WTC11 (cell line): ENCODE measurements around the gene ZCCHC7. TPM values are rescaled to one million over a fixed set of nuclear protein-coding genes. Genes with fewer than 3 reads are reported as not detected.
"Not testable (repeated sequence)": the region's sequence is repeated elsewhere in the genome, so short reads cannot be mapped to it uniquely, and the experiment has no call there.

Experiments
- ATAC-seq: fragments of 200-7000 bp; cut with Tn5 transposase; 2 replicates; pipeline ENCODE4 v1.10.0; 2021; ENCODE audit warnings: mild to moderate bottlenecking, moderate library complexity
- CTCF ChIA-PET: fragments of 300-600 bp; sonication (Branson Sonifier 250); formaldehyde crosslinking; loops from one replicate; lab custom pipeline; 2021; ENCODE audit warnings: antibody characterized with exemption; lab: Charles Lee
- POLR2A ChIA-PET: fragments of 350-600 bp; sonication (Branson Sonifier 250); formaldehyde crosslinking; loops from one replicate; lab custom pipeline; 2021; ENCODE audit warnings: antibody characterized with exemption; lab: Charles Lee
- DNase-seq: peaks from one replicate; pipeline ENCODE4 v3.0.0; 2021; ENCODE audit warnings: low spot score
- H3K27ac Mint-ChIP-seq: 2 replicates; pipeline ENCODE4 v1.8.0; 2021; ENCODE audit warnings: mixed read lengths
- H3K27me3 Mint-ChIP-seq: 2 replicates; pipeline ENCODE4 v1.8.0; 2021; ENCODE audit warnings: low read depth, mild to moderate bottlenecking, moderate library complexity, mixed read lengths
- H3K36me3 Mint-ChIP-seq: 2 replicates; pipeline ENCODE4 v1.8.0; 2021; ENCODE audit warnings: mixed read lengths
- H3K4me1 Mint-ChIP-seq: 2 replicates; pipeline ENCODE4 v1.8.0; 2022; ENCODE audit warnings: mixed read lengths
- H3K4me3 Mint-ChIP-seq: 2 replicates; pipeline ENCODE4 v1.8.0; 2021; ENCODE audit warnings: mild to moderate bottlenecking, moderate library complexity, mixed read lengths
- H3K9me3 Mint-ChIP-seq: 2 replicates; pipeline ENCODE4 v1.8.0; 2021; ENCODE audit warnings: mixed read lengths
- CREB1 ChIP-seq: sonication (generic); formaldehyde crosslinking; IDR thresholded peaks from 2 replicates; pipeline ENCODE4 v1.8.0; 2023; ENCODE audit warnings: mild to moderate bottlenecking, missing genetic modification reagents
- E2F5 ChIP-seq: sonication (generic); formaldehyde crosslinking; IDR thresholded peaks from 2 replicates; pipeline ENCODE4 v1.8.1; 2022; ENCODE audit warnings: mild to moderate bottlenecking, moderate library complexity, missing genetic modification reagents
- ETV6 ChIP-seq: sonication (generic); formaldehyde crosslinking; IDR thresholded peaks from 2 replicates; pipeline ENCODE4 v1.8.1; 2022; ENCODE audit warnings: mild to moderate bottlenecking, missing genetic modification reagents
- GABPB1 ChIP-seq: sonication (generic); formaldehyde crosslinking; IDR thresholded peaks from 2 replicates; pipeline ENCODE4 v1.8.1; 2023; ENCODE audit warnings: mild to moderate bottlenecking, missing genetic modification reagents
- GRHL2 ChIP-seq: fragments of 250-450 bp; sonication (Bioruptor Pico); IDR thresholded peaks from 2 replicates; pipeline ENCODE4 v1.8.0; 2022; ENCODE audit warnings: mild to moderate bottlenecking, moderate library complexity; ENCODE audit not compliant: insufficient replicate concordance, severe bottlenecking
- HMGA2 ChIP-seq: fragments of 250-450 bp; sonication (Bioruptor Pico); IDR thresholded peaks from 2 replicates; pipeline ENCODE4 v1.4.0; 2021; ENCODE audit warnings: mild to moderate bottlenecking, moderate library complexity
- NFYB ChIP-seq: sonication (generic); formaldehyde crosslinking; conservative IDR thresholded peaks from 2 replicates; pipeline ENCODE4 v1.8.0; 2022; ENCODE audit warnings: low read depth, missing genetic modification reagents
- SMAD4 ChIP-seq: sonication (generic); formaldehyde crosslinking; IDR thresholded peaks from 2 replicates; pipeline ENCODE4 v1.8.0; 2022; ENCODE audit warnings: mild to moderate bottlenecking, missing genetic modification reagents
- ZNF219 ChIP-seq: sonication (generic); formaldehyde crosslinking; IDR thresholded peaks from 2 replicates; pipeline ENCODE4 v1.8.0; 2023; ENCODE audit warnings: missing genetic modification reagents, mild to moderate bottlenecking, borderline replicate concordance
- total RNA-seq: library from RNA; stranded (reverse); gene quantifications from 3 replicates; pipeline ENCODE4 v1.2.3, GENCODE V29; 2021
- TF ChIP-seq, protein P1 (sequence below): sonication (generic); formaldehyde crosslinking; IDR thresholded peaks from 2 replicates; pipeline ENCODE4 v1.8.0; 2023; ENCODE audit warnings: missing genetic modification reagents, mild to moderate bottlenecking, borderline replicate concordance
- TF ChIP-seq, protein P2 (sequence below): sonication (generic); formaldehyde crosslinking; IDR thresholded peaks from 2 replicates; pipeline ENCODE4 v1.8.1; 2023; ENCODE audit warnings: mild to moderate bottlenecking, missing genetic modification reagents

The ZCCHC7 gene
- total RNA-seq, 1 experiment from 2014 or later = 30.1 TPM

GRCh38 chr9:37290366-37290939 is 170.1 kb downstream of the ZCCHC7 start (continued):
- TF ChIP-seq, protein P1, sequence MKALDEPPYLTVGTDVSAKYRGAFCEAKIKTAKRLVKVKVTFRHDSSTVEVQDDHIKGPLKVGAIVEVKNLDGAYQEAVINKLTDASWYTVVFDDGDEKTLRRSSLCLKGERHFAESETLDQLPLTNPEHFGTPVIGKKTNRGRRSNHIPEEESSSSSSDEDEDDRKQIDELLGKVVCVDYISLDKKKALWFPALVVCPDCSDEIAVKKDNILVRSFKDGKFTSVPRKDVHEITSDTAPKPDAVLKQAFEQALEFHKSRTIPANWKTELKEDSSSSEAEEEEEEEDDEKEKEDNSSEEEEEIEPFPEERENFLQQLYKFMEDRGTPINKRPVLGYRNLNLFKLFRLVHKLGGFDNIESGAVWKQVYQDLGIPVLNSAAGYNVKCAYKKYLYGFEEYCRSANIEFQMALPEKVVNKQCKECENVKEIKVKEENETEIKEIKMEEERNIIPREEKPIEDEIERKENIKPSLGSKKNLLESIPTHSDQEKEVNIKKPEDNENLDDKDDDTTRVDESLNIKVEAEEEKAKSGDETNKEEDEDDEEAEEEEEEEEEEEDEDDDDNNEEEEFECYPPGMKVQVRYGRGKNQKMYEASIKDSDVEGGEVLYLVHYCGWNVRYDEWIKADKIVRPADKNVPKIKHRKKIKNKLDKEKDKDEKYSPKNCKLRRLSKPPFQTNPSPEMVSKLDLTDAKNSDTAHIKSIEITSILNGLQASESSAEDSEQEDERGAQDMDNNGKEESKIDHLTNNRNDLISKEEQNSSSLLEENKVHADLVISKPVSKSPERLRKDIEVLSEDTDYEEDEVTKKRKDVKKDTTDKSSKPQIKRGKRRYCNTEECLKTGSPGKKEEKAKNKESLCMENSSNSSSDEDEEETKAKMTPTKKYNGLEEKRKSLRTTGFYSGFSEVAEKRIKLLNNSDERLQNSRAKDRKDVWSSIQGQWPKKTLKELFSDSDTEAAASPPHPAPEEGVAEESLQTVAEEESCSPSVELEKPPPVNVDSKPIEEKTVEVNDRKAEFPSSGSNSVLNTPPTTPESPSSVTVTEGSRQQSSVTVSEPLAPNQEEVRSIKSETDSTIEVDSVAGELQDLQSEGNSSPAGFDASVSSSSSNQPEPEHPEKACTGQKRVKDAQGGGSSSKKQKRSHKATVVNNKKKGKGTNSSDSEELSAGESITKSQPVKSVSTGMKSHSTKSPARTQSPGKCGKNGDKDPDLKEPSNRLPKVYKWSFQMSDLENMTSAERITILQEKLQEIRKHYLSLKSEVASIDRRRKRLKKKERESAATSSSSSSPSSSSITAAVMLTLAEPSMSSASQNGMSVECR (CRISPR knock-in tag) = no peak
- no peak for TF ChIP-seq SMAD4 (CRISPR knock-in tag)
- no peak for TF ChIP-seq NFYB (CRISPR knock-in tag)
- TF ChIP-seq, protein P2, sequence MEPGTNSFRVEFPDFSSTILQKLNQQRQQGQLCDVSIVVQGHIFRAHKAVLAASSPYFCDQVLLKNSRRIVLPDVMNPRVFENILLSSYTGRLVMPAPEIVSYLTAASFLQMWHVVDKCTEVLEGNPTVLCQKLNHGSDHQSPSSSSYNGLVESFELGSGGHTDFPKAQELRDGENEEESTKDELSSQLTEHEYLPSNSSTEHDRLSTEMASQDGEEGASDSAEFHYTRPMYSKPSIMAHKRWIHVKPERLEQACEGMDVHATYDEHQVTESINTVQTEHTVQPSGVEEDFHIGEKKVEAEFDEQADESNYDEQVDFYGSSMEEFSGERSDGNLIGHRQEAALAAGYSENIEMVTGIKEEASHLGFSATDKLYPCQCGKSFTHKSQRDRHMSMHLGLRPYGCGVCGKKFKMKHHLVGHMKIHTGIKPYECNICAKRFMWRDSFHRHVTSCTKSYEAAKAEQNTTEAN (CRISPR knock-in tag) = no peak

- H3K4me3 Mint-ChIP-seq = no peak overlapping the region
- peaks cover 18% of the 10 kb centered on the region for H3K4me1 Mint-ChIP-seq
- TF ChIP-seq GABPB1 (CRISPR knock-in tag) = 0 out of 2 replicates have a peak, but pooled peaks have one; percentile 29
- TF ChIP-seq ZNF219 (CRISPR knock-in tag) = no peak
- H3K27ac Mint-ChIP-seq = no peak overlapping the region
- ChIA-PET CTCF (no interaction called here), POLR2A (no interaction called here)
- no peaks in the 10 kb centered on the region for H3K36me3 Mint-ChIP-seq
- H3K27me3 Mint-ChIP-seq = no peaks in the 10 kb centered on the region
- DNase-seq (no peak), ATAC-seq (no peak)
- no peaks in the 10 kb centered on the region for H3K9me3 Mint-ChIP-seq
Measured at GRCh38 chr9:37290940-37291485, 170.6 kb downstream of the ZCCHC7 start.

GRCh38 chr9:37291612-37292238 is 171.4 kb downstream of the ZCCHC7 start:
- H3K9me3 Mint-ChIP-seq, H3K4me3 Mint-ChIP-seq, H3K27me3 Mint-ChIP-seq, H3K27ac Mint-ChIP-seq, DNase-seq, POLR2A ChIA-PET, CTCF ChIA-PET, H3K36me3 Mint-ChIP-seq, ATAC-seq: not testable (repeated sequence)
- peaks cover 18% of the 10 kb centered on the region for H3K4me1 Mint-ChIP-seq

GRCh38 chr9:37292896-37293295 is 172.5 kb downstream of the ZCCHC7 start:
- H3K27ac Mint-ChIP-seq = peak overlapping the region; percentile 75; the same call in 1 of the 2 replicates
- no peak for DNase-seq
- ChIA-PET CTCF (no interaction called here), POLR2A (interaction anchor here (0.6 kb wide), 1 partner anchor 11 kb away, joined by 5 read pairs; no protein-coding TSS in a partner anchor)
- H3K36me3 Mint-ChIP-seq = no peaks in the 10 kb centered on the region
- no peaks in the 10 kb centered on the region for H3K27me3 Mint-ChIP-seq
- H3K4me1 Mint-ChIP-seq = peaks cover 18% of the 10 kb centered on the region
- no peaks in the 10 kb centered on the region for H3K9me3 Mint-ChIP-seq
- no peak for ATAC-seq
- no peak for TF ChIP-seq GRHL2
- TF ChIP-seq E2F5 = no peak
- no peak for TF ChIP-seq HMGA2 (CRISPR knock-in tag)
- no peak for TF ChIP-seq CREB1
- TF ChIP-seq ETV6 (CRISPR knock-in tag) = no peak
- TF ChIP-seq, all 79 proteins: peak for 0
- no peak overlapping the region for H3K4me3 Mint-ChIP-seq
